ENCODE results near the gene PCDHGA9. TPM values are rescaled to one million over a fixed set of nuclear protein-coding genes. Genes with fewer than 3 reads are reported as not detected.
A peak's percentile ranks its signal among the peaks of the same experiment; 100 is the strongest.
"Not testable (repeated sequence)": the region's sequence is repeated elsewhere in the genome, so short reads cannot be mapped to it uniquely, and the experiment has no call there.

The PCDHGA9 gene
- total RNA-seq, 2 experiments from 2014 or later = 5.7 to 5.9 TPM

DNA sequence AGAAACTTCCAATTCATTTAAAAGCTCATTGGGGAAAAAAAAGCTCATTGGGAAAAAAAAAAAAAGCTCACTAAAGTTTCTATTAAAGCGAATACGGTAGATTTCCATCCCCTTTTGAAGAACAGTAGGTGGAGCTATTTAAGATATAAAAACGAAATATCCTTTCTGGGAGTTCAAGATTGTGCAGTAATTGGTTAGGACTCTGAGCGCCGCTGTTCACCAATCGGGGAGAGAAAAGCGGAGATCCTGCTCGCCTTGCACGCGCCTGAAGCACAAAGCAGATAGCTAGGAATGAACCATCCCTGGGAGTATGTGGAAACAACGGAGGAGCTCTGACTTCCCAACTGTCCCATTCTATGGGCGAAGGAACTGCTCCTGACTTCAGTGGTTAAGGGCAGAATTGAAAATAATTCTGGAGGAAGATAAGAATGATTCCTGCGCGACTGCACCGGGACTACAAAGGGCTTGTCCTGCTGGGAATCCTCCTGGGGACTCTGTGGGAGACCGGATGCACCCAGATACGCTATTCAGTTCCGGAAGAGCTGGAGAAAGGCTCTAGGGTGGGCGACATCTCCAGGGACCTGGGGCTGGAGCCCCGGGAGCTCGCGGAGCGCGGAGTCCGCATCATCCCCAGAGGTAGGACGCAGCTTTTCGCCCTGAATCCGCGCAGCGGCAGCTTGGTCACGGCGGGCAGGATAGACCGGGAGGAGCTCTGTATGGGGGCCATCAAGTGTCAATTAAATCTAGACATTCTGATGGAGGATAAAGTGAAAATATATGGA, 27.9 kb downstream of the PCDHGA9 start, which contains the start of gene PCDHGA12:
Gene PCDHGA12, plus strand, starts transcription at position 176 of the 782 bp plus-strand sequence. Its CDS starts 253 bp downstream, at position 429.
- Histone ChIP-seq H4K20me1 (ENCODE audit: insufficient read depth, low read length) (no peaks in the 10 kb centered on the region), H3K4me2 (ENCODE audit: low read length) (peak within 1 kb of the TSS; percentile 20; the same call in 1 of the 2 replicates), H3K27ac (ENCODE audit: low read depth, low read length, poor library complexity, severe bottlenecking) (no peak within 1 kb of the TSS), H3K4me3 (ENCODE audit: low read depth, low read length, poor library complexity, severe bottlenecking) (no peak within 1 kb of the TSS), H3K36me3 (ENCODE audit: insufficient read depth, low read length) (no peaks in the 10 kb centered on the region), H3K9me2 (ENCODE audit: insufficient read depth, low read length) (no peaks in the 10 kb centered on the region), H2AFZ (ENCODE audit: low read length) (no peak within 1 kb of the TSS), H3K79me2 (ENCODE audit: insufficient read depth, low read depth, low read length) (no peaks in the 10 kb centered on the region), H3K4me1 (ENCODE audit: insufficient read depth, low read length, poor library complexity, severe bottlenecking) (no peaks in the 10 kb centered on the region), H3K9me3 (ENCODE audit: low read length) (no peaks in the 10 kb centered on the region)
- BruUV-seq (replicated peaks) = no TSS peak
- ChIA-PET CTCF (ENCODE audit: unreplicated experiment) (interaction anchor here (0.6 to 1.9 kb wide), 11 partner anchors 9 to 133 kb away, joined by 3 to 10 read pairs (median 3); partner anchors contain the start of gene PCDHGB7), POLR2A (interaction anchor here (0.6 to 1.6 kb wide), 7 partner anchors 9 to 100 kb away, joined by 3 to 6 read pairs (median 3); partner anchors contain the start of gene PCDHGA11)
- no peak for TF ChIP-seq EZH2phosphoT487 (IDR thresholded peaks at IDR 0.05; ENCODE audit: borderline replicate concordance, low read depth, low read length)
- TF ChIP-seq, protein P1, sequence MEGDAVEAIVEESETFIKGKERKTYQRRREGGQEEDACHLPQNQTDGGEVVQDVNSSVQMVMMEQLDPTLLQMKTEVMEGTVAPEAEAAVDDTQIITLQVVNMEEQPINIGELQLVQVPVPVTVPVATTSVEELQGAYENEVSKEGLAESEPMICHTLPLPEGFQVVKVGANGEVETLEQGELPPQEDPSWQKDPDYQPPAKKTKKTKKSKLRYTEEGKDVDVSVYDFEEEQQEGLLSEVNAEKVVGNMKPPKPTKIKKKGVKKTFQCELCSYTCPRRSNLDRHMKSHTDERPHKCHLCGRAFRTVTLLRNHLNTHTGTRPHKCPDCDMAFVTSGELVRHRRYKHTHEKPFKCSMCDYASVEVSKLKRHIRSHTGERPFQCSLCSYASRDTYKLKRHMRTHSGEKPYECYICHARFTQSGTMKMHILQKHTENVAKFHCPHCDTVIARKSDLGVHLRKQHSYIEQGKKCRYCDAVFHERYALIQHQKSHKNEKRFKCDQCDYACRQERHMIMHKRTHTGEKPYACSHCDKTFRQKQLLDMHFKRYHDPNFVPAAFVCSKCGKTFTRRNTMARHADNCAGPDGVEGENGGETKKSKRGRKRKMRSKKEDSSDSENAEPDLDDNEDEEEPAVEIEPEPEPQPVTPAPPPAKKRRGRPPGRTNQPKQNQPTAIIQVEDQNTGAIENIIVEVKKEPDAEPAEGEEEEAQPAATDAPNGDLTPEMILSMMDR (conservative IDR thresholded peaks at IDR 0.05; ENCODE audit: low read length) = peak; percentile 85
- intact Hi-C loops (cut with micrococcal nuclease; ENCODE audit: unreplicated experiment) = no loop called here
- DNase-seq (ENCODE audit: low spot score) = peak; percentile 76

DNA sequence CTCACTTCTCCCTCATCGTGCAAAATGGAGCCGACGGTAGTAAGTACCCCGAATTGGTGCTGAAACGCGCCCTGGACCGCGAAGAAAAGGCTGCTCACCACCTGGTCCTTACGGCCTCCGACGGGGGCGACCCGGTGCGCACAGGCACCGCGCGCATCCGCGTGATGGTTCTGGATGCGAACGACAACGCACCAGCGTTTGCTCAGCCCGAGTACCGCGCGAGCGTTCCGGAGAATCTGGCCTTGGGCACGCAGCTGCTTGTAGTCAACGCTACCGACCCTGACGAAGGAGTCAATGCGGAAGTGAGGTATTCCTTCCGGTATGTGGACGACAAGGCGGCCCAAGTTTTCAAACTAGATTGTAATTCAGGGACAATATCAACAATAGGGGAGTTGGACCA, 28.7 kb downstream of the PCDHGA9 start:
- Histone ChIP-seq H4K20me1 (ENCODE audit: insufficient read depth, low read length) (no peaks in the 10 kb centered on the region), H3K79me2 (ENCODE audit: insufficient read depth, low read depth, low read length) (no peaks in the 10 kb centered on the region), H3K9me2 (ENCODE audit: insufficient read depth, low read length) (no peaks in the 10 kb centered on the region), H3K27ac (ENCODE audit: low read depth, low read length, poor library complexity, severe bottlenecking) (no peak overlapping the region), H3K9me3 (ENCODE audit: low read length) (no peaks in the 10 kb centered on the region), H3K4me3 (ENCODE audit: low read depth, low read length, poor library complexity, severe bottlenecking) (no peak overlapping the region), H2AFZ (ENCODE audit: low read length) (no peak overlapping the region), H3K4me1 (ENCODE audit: insufficient read depth, low read length, poor library complexity, severe bottlenecking) (no peaks in the 10 kb centered on the region), H3K36me3 (ENCODE audit: insufficient read depth, low read length) (no peaks in the 10 kb centered on the region), H3K4me2 (ENCODE audit: low read length) (no peak overlapping the region; the same call in 1 of the 2 replicates)
- DNase-seq (ENCODE audit: low spot score) = no peak
- POLR2A ChIA-PET = interaction anchor here (1.2 kb wide), 1 partner anchor 10 kb away, joined by 3 read pairs; the partner anchor contains the start of gene PCDHGA11
- CTCF ChIA-PET (ENCODE audit: unreplicated experiment) = interaction anchor here (0.6 to 1.9 kb wide), 3 partner anchors 40 to 82 kb away, joined by 3 to 10 read pairs (median 3); no protein-coding TSS in a partner anchor
- intact Hi-C loops (cut with micrococcal nuclease; ENCODE audit: unreplicated experiment) = no loop called here
- no peak for TF ChIP-seq EZH2phosphoT487 (IDR thresholded peaks at IDR 0.05; ENCODE audit: borderline replicate concordance, low read depth, low read length)
- TF ChIP-seq, protein P1 (conservative IDR thresholded peaks at IDR 0.05; ENCODE audit: low read length) = no peak
- no TSS peak for BruUV-seq (replicated peaks)

DNA sequence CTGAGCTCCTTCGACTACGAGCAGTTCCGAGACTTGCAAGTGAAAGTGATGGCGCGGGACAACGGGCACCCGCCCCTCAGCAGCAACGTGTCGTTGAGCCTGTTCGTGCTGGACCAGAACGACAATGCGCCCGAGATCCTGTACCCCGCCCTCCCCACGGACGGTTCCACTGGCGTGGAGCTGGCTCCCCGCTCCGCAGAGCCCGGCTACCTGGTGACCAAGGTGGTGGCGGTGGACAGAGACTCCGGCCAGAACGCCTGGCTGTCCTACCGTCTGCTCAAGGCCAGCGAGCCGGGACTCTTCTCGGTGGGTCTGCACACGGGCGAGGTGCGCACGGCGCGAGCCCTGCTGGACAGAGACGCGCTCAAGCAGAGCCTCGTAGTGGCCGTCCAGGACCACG, 29.7 kb downstream of the PCDHGA9 start:
- H3K36me3 ChIP-seq (ENCODE audit: insufficient read depth, low read length); H3K79me2 ChIP-seq (ENCODE audit: insufficient read depth, low read depth, low read length); H3K4me3 ChIP-seq (ENCODE audit: low read depth, low read length, poor library complexity, severe bottlenecking); BruUV-seq (replicated peaks); POLR2A ChIA-PET; H3K27ac ChIP-seq (ENCODE audit: low read depth, low read length, poor library complexity, severe bottlenecking); H3K9me3 ChIP-seq (ENCODE audit: low read length); CTCF ChIA-PET (ENCODE audit: unreplicated experiment); H4K20me1 ChIP-seq (ENCODE audit: insufficient read depth, low read length); H3K4me2 ChIP-seq (ENCODE audit: low read length); H2AFZ ChIP-seq (ENCODE audit: low read length); intact Hi-C loops (cut with micrococcal nuclease; ENCODE audit: unreplicated experiment); H3K4me1 ChIP-seq (ENCODE audit: insufficient read depth, low read length, poor library complexity, severe bottlenecking); H3K9me2 ChIP-seq (ENCODE audit: insufficient read depth, low read length); DNase-seq (ENCODE audit: low spot score): not testable (repeated sequence)

DNA sequence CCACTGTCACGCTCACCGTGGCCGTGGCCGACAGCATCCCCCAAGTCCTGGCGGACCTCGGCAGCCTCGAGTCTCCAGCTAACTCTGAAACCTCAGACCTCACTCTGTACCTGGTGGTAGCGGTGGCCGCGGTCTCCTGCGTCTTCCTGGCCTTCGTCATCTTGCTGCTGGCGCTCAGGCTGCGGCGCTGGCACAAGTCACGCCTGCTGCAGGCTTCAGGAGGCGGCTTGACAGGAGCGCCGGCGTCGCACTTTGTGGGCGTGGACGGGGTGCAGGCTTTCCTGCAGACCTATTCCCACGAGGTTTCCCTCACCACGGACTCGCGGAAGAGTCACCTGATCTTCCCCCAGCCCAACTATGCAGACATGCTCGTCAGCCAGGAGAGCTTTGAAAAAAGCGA, 30.1 kb downstream of the PCDHGA9 start:
- H4K20me1 ChIP-seq (ENCODE audit: insufficient read depth, low read length); H3K9me2 ChIP-seq (ENCODE audit: insufficient read depth, low read length); intact Hi-C loops (cut with micrococcal nuclease; ENCODE audit: unreplicated experiment); DNase-seq (ENCODE audit: low spot score); BruUV-seq (replicated peaks); H3K4me3 ChIP-seq (ENCODE audit: low read depth, low read length, poor library complexity, severe bottlenecking); H3K27ac ChIP-seq (ENCODE audit: low read depth, low read length, poor library complexity, severe bottlenecking); POLR2A ChIA-PET; H3K4me1 ChIP-seq (ENCODE audit: insufficient read depth, low read length, poor library complexity, severe bottlenecking); CTCF ChIA-PET (ENCODE audit: unreplicated experiment); H3K4me2 ChIP-seq (ENCODE audit: low read length); H3K79me2 ChIP-seq (ENCODE audit: insufficient read depth, low read depth, low read length); H3K36me3 ChIP-seq (ENCODE audit: insufficient read depth, low read length); H3K9me3 ChIP-seq (ENCODE audit: low read length); H2AFZ ChIP-seq (ENCODE audit: low read length): not testable (repeated sequence)

Data from OCI-LY7 (cell line).